HG02623 (cell line): Measurements from ENCODE around the gene WRAP73.

Experiments
- ATAC-seq: cut with Tn5 transposase; IDR thresholded peaks from one replicate; pipeline ENCODE4 v1.9.1; 2021; ENCODE audit warnings: moderate library complexity; ENCODE audit not compliant: unreplicated experiment

Gene WRAP73

DNA sequence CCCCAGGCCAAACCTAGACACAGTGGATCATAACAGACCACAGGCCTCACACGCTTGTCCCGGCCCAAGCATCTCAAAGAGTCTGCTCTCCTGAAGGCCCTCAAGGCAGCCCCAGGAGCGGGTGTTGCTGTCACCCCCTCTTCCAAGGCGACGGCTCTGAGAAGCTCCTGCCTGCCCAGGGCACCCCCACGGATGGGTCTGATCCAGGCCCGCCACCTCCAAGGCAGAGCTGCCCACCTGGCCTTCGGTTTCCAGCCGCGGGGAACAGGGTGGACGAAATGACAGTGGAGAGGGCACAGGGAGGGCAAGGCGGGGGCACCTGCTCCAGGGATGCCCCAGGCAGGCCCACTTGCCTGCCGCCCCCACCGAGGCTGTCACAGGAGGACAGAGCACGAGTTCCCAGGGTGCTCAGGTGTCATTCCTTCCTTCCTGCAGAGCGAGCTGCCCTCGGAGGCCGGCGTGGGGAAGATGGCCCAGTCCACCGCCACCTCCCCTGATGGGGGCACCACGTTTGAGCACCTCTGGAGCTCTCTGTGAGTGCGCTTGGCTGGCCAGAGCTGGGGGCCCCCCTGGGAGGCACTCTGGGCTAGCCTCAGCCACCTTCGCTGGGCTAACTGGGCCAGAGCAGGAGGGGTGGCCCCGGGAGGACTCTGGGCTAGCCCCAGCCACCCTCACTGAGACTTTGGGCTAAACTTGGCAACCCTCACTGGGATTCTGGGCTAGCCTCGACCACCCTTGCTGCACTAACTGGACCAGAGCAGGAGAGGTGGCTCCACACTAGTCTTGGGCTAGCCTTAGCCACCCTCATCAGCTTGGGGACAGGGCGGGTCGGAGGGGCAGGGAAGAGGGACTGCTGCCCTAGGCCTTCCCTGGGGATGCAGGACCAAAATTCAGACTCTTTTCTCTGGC is 32.2 kb upstream of the WRAP73 start:
- no peak for ATAC-seq

DNA sequence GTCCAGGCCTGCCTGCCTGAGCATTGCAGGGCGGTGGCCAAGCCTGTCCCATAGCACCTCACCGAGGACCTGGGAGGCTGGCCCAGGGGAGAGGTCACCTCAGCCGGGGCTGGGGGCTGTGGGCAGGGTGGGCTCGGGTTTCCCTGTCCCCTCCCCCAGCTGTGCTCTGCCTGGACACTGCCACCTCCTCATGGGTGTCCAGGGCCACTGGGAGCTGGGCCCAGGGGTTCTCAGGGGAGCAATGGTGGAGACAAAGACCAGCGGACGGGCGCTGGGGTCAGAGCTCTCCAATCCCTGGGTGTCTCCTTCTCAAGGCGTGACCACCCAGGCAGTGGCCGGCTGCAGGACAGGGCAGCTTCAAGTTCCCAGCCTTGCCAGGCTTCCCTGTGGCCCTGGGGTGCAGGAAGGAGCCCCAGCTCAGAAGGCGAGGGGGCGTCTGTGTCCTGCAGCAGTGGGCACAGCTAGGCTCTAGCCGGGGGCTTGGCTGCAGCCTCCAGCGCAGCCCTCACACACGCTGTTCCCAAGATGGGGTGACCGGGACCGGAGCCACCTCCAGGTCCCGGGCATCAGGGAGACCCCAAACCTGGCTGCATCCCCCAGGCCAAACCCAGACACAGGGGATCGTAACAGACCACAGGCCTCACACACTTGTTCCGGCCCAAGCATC is 31.5 kb upstream of the WRAP73 start:
- ATAC-seq: no peak

DNA sequence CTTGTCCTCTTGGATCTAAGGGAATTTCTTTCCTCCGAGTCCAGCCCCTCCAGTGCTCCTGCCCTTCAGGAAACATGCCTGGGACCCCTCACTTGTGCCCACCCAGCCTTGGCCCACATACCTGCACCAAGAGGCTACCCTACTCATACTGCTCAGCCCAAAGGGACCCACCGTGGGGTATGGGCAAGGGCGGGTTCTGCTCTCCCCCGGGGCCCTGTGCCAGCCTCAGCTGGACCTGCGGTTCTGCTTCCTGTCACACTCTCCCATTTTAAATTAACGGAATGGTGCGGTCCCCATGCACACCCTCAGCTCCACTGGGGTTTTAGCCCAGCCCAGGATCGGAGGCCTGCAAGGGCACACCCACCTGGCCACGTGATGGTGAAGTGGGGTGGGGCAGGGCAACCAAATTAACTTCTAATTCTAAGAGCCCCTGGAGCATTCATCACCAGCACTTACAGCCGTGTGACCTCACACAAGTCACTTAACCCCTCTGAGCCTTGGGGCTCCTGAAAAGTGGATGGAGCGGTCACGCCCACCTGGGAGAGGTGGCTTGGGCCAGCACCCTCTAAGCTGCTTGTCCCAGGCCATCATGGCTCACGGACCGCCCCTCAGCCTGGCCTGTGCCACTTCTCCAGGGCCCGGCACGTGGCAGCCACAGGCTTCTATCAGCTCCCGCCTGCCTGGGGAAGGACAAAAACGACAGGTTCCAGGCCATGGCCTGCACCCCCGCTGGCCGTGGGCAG is 30.8 kb upstream of the WRAP73 start:
- no peak for ATAC-seq

DNA sequence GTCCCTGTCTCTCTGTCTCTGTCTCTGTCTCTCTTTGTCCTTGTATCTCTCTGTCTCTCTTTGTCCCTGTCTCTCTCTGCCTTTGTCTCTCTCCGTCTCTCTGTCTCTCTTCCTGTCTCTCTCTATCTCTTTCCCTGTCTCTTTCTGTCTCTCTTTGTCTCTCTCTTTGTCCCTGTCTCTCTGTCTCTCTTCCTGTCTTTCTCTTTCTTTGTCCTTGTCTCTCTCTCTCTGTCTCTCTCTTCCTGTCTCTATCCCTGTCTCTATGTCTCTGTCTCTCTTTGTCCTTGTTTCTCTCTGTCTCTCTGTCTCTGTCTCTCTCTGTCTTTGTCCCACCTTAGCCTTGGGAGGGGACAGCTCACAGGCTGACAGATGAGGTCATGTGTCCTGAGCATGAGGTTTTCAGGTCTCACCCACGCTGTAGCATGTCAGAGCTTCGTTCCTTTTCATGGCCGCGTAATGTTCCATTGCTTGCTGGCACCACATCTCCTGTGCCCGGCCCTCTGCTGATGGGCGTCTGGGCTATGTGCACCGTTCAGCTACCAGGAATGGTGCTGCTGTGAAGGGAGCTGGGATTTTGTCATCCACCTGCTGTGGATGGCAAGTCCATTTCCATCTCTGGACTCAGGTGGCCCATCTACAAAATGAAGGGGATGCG is 30.0 kb upstream of the WRAP73 start:
- no peak for ATAC-seq

DNA sequence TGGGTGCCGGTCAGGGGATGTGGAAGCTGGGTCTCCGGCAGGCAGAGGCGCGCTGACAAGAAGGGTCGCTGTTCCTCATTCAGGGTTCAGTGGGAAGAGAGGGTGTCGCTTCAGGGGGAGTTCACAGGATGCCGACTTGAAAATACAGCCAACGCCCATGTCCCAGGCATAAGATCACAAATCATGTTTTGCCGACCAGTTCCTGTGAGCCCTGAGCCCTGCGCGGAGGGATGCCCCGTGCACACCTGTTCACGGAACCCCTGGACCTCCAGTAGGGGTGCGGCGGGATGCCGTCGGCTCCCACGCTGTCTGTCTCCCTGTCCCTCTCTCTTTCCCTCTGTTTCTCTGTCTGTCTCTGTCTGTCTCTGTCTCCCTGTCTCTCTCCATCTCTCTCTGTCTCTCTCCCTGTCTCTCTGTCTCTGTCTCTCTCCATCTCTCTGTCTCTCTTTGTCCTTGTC is 29.2 kb upstream of the WRAP73 start:
- ATAC-seq: no peak

DNA sequence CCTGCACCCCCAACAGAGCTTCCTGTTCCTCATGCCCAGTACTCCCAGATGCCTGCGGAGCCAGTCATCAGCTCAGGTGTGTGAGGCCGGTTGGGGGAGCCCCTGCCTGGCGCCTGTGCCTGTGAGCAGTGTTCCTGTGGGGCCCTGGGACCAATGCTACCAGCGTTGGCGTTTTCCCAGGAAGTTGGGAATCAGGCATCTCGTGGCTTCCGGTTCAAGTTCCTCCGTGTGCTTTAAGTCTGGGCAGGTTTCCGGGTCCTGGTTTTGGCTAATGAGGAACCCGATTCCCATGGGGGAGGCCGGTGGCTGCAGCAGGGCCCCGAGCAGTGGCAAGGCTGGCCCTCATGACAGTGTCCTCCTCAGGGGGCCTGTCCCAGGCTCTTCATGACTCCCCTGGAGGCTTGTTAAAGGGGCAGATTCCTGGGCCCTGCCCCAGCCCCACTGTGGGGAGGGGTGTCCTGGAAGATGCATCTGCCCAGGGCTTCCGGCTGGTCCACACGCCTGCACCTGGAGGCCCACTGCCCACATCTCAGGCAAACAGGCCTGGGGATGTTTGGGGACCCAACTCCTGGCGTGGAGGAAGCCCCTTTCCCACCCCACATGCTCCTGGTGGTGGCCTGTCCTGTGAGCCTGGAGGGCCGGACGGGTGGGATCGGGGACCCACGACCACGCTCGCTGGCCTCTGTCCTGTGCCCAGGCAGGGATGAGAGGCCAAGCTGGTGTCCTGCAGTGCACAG is 28.6 kb upstream of the WRAP73 start:
- ATAC-seq: no peak

DNA sequence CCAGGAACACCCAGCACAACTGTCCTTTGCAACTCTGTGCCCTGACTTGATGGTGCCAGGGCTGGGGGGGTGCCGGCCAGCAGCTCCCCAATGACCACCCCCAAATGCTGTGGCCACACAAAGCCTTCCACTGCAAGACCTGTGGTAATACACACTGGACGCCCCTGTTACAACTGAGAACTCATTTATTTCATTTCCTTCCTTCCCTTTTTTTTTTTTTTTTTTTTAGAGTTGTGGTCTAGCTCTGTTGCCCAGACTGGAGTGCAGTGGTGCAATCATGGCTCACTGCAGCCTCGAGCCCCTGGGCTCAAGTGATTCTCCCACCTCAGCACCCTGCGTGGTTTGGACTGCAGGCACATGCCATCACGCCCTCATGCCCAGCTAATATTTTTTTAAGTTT is 27.6 kb upstream of the WRAP73 start:
- ATAC-seq: peak; percentile 6

DNA sequence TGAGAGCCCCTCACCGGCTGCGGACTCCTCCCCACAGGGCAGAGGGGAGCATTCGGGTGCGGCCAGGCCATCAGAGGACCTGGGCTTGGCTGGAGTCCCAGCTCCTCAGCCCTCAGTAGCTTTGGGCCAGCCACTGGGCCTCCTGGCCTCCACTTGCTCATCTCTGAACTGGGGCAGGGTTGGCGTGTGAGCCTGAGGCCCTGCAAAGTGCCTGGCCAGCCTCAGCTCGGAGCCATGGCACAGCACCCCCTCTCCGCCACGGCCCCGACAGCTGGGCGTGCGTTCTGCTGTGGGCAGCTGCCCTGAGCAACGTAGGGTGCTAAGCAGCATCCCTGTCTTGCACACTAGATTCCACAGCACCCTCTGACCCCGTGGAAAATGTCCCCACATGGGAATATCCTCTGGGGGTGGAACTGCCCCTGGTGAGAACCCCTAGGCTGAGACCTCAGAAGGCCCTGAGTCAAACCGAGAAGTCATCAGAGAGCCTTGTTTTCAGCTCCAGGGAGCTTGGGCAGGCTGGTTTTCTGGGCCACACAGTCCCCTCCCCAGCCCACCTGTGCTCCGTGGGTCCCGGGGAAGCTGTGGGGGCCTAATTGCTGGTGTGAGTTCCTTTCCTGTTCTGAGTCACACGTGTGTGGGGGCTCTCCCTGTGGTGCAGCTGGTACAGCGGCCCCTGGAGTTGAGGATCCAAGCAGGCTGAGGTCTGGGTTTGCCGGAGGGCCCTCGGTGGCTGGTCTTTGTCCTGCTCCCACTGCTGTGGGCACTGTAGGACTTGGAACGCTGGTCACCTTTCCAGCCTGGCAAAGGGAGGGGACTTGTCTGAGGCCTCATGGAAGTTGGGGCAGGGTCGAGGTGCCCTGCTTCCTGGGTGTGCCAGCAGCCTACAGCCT is 26.9 kb upstream of the WRAP73 start:
- peak; percentile 65 for ATAC-seq

DNA sequence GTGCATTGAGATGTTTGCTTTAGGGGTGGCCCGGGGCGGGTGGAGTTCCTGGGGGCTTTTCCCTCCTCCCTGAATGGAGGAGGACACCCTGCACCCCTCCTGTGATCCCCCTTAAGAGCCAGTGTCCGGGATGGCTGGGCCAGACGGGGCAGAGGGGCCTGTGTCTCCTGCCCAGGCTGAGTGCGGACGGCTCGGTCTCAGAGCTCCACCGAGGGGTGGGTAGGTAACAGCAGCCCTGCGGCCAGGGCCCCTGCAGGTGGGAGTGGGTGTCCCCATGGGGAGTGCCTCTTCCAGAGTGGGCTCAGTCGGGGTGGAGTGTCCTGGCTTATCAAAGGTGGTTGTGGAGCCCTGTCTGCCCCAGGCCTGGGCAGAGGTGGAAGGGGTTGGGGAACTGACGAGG is 25.5 kb upstream of the WRAP73 start:
- ATAC-seq: no peak

DNA sequence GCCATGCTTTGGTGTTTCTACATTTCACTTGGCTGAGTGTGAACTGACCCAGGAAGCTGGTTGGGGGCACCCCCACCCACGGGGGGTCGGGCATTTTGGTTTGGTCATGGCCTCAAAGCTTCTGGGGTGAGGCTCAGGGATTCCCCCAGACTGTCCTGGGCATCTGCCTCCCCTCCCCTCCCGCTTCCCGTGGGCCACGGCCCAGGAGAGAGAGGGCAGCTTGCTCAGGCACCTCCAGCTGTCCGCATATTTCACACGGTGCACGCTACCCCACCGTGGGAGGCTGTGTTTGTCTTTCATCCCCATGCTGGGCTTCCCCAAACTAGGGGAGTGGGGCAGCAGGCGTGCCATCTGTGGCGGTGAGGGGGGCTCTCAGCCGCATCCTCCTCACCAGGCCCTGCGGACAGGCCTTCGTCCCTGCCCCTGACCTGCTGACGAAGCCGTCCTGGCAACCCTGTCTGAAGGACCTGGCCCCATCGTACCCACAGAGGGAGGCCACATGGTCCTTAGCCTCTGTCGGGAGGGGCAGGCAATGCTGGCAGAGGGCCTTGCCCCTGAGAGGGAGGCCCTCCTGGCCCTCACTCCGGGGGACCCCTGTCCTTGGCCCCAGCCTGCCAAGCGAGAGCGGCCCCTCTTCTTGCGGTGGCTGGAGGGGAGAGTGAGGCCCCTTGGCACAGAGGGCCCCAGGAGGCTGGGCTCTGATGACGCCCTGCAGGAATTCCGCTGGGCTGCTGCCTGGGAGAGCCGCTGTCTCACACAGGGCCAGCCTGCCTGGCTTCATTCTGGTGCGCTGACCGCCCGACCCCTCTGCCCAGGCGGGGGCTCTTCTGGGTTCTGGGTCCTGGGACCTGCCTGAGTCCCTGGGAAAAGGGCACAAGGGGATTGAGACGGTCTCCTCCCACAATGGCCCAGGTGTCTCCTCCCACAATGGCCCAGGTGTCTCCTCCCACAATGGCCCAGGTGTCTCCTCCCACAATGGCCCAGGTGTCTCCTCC is 24.5 kb upstream of the WRAP73 start:
- ATAC-seq: no peak

DNA sequence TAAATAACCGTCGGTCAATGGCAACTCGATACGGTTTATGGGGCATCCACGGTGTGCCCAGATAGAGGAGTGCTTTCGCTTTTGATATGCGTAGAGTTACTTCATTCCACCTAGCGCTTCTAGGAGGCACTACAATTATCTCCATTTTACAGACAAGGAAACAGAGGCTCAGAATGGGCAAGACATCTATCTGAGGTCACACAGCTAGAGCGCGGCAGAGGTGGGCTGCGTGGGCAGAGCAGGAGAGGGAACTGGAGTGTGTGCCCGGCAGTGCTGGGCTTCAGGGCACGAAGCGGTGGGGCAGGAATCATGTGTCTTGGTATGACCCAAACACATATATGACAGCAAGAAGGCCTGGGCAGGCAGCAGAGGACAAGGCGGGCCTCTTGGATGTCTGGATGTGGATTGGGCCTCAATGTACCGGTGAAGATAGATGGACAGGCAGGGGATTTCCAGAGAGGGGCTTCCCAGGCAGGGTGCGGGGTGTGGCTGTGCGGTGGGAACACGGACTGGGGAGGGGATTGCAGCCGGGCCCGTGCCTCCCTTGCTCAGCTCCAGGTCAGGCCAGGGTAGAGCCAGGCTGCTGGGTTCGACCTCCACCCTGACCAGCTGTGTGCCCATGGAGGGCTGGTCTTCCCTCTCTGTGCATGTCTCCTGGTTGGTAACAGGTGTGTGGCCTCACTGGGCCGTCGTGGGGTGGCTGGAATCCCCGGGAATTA is 23.6 kb upstream of the WRAP73 start:
- no peak for ATAC-seq

DNA sequence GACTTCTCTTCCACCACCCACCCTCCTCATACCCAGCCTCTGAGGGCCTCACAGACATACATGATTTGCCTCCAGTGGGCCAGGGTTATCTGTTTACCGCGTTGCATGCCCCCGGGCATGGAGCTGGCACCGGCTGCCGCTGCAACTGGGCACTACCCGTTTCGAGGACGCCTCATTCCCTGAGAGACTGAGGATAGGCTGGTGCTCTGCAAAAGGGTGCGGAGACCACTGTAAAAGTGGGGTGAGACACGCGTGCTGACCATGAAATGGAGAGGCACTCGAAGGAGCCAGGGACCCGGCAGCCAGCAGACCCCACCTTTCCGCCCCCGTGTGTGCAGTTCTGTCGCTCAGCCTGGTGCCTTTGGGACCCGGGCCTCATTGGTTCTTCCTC is 23.1 kb upstream of the WRAP73 start:
- ATAC-seq: no peak

DNA sequence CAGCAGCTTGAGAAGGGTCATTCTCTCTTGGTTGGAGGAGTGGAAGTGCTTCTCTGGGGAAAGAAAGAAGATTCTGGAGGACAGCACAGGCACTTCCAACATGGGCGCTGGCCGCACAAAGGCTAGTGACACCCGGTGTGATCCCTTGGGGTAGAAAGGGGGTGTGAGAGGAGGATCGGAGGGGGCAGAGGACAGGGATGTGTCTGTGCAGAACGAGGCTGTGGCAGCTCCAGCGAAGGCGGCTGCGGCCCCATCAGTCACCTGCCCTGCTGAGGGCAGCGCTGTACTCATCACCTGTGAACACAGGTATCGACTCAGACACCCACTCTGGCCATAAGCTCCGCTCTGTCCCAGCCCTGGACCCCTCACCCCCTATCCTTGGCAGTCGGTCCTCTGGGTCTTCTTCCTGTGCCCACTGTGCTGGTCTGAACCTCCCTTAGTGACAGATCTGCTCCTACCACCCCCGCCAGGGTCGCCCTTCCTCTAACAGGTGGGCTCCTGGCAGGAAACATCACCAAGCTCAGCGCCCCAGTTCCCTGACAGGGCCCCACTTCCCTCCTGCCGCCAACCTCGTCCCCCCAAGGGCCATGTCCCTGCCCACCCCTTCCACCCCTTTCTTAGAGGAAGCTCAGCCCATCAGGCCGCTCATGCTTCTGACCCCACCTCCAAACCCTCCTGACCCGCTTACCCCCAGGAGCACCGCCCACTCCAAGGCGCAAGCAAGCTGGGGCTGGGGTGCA is 22.5 kb upstream of the WRAP73 start:
- no peak for ATAC-seq

DNA sequence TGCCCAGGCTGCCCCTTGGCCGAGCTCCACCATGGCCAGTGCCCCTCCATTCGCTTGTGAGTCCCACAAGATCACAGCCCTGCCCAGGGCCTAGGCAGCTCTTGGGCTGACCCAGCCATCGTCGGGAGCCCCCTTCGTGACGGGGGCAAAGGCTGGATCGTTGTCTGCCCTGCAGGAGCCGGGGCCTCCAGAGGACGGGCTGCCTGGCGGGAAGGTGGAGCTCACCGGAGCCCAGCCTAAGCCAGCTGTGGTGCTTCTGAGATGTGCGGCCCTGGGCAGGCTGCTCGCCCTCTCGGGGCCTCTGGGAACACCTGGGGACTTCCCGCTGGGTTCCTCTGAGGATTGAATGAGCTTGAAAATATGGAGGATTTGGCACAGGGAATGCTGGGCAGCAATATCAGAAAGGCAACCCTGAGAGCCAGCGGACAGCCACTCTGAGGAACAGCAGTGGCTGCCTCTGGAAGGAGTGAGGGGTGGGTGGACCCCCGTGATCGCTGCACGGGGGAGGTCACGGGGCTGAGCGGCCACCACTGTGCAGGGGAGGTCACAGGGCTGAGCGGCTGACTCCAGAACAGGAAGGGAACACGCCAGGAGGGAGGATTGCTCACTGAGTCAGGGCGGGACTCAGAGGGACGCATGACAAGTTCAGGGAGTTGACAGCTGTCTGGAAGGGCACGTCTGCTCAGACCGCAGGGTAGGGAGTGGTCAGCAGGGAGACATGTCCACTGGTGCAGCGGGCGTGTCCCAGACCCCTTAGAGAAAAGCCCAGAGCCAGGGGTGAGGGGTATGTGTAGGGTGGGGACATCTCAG is 21.7 kb upstream of the WRAP73 start:
- ATAC-seq: no peak

DNA sequence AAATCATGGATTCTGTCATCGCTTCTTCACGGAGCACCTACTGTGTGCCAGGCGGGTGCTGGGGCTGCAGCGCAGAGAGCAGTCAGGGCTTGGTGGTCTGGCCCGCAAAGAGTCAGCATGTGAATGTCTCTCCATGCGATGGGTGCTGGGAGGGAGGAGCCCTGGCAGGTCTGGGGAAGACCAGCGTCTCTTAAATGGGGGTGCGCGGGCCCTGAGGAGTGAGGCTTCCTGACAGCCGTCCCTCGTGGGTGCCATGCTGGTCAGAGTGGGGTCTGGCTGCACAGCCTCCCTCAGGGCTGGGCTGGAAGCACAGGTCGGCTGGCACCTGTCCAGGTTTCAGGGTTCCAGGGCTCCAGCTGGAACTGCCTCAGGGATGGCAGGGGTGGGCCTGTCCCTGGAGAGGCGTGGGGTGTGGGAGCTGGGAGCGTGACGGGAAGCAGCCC is 20.9 kb upstream of the WRAP73 start:
- ATAC-seq: no peak

DNA sequence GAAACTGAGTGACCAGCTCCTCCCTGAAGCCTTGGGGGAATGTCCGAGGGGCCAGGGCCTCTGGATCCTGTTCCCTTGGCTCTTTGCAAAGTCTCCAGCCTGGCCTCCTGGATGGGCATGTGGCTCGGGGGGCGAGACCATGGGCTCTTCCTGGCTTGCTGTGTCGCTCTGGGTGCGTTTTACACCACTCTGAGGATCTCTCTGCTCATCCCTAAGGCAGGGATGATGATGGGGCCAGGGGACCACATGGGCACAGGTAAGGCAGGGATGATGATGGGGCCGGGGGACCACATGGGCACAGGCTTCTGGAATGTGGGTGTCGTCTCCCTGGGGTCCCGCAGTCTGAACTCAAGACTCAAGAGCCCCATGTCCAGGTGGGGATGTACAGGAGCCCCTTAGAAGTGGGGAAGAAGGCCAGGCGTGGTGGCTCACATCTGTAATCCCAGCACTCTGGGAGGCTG is 20.1 kb upstream of the WRAP73 start:
- no peak for ATAC-seq
